ENCODE measurements around the gene WBP2. TPM values are rescaled to one million over a fixed set of nuclear protein-coding genes. Genes with fewer than 3 reads are reported as not detected.
A peak's percentile ranks its signal among the peaks of the same experiment; 100 is the strongest.

WBP2 gene
- total and polyA plus RNA-seq, 10 of the 15 experiments (the other 5 are each of a cell fraction or from before 2014, with no cell fraction given) = 1.5 to 57.3 (median 27.5) TPM

DNA sequence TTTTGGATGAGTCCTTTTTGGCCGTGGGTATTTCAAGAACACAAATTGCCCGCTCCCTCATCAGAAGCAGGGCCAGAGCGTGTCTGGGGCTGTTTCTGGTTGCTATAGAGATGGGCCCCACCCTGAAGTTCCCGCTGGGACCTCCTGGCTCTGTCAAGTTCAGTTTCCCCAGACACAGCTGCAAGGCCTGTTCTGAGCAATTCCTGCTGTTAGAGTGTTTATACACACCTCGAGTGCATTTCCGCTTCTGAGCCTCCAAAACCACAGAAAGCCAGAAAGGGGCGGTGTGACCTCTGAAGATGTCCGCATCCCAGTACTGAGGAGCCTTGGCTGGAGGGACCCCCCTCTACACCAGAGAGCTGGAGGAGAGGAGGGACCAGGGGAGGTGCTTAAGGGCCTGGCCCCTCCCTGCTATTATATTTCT, 9.3 kb upstream of the WBP2 start (continued):
- peak; percentile 52 for TF ChIP-seq CREM (IDR thresholded peaks at IDR 0.05; ENCODE audit: low read depth)
- TF ChIP-seq TCF7 (IDR thresholded peaks at IDR 0.05; ENCODE audit: borderline replicate concordance) = no peak
- no peak for TF ChIP-seq PAX5 (IDR thresholded peaks at IDR 0.05; ENCODE audit: borderline replicate concordance, low read depth, low read length)
- TF ChIP-seq TCF12 (IDR thresholded peaks at IDR 0.05; ENCODE audit: low read depth, low read length) = peak; percentile 93
- TF ChIP-seq, protein P1, sequence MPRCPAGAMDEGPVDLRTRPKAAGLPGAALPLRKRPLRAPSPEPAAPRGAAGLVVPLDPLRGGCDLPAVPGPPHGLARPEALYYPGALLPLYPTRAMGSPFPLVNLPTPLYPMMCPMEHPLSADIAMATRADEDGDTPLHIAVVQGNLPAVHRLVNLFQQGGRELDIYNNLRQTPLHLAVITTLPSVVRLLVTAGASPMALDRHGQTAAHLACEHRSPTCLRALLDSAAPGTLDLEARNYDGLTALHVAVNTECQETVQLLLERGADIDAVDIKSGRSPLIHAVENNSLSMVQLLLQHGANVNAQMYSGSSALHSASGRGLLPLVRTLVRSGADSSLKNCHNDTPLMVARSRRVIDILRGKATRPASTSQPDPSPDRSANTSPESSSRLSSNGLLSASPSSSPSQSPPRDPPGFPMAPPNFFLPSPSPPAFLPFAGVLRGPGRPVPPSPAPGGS (IDR thresholded peaks at IDR 0.05; ENCODE audit: borderline replicate concordance, insufficient read depth, low read depth, low read length, poor library complexity, severe bottlenecking) = no peak
- TF ChIP-seq, protein P2, sequence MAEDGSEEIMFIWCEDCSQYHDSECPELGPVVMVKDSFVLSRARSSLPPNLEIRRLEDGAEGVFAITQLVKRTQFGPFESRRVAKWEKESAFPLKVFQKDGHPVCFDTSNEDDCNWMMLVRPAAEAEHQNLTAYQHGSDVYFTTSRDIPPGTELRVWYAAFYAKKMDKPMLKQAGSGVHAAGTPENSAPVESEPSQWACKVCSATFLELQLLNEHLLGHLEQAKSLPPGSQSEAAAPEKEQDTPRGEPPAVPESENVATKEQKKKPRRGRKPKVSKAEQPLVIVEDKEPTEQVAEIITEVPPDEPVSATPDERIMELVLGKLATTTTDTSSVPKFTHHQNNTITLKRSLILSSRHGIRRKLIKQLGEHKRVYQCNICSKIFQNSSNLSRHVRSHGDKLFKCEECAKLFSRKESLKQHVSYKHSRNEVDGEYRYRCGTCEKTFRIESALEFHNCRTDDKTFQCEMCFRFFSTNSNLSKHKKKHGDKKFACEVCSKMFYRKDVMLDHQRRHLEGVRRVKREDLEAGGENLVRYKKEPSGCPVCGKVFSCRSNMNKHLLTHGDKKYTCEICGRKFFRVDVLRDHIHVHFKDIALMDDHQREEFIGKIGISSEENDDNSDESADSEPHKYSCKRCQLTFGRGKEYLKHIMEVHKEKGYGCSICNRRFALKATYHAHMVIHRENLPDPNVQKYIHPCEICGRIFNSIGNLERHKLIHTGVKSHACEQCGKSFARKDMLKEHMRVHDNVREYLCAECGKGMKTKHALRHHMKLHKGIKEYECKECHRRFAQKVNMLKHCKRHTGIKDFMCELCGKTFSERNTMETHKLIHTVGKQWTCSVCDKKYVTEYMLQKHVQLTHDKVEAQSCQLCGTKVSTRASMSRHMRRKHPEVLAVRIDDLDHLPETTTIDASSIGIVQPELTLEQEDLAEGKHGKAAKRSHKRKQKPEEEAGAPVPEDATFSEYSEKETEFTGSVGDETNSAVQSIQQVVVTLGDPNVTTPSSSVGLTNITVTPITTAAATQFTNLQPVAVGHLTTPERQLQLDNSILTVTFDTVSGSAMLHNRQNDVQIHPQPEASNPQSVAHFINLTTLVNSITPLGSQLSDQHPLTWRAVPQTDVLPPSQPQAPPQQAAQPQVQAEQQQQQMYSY (CRISPR knock-in tag; IDR thresholded peaks at IDR 0.05) = no peak
- no peak for TF ChIP-seq MYC (IDR thresholded peaks at IDR 0.05; ENCODE audit: insufficient read depth, insufficient read length, insufficient replicate concordance, low read length, severe bottlenecking)
- 0 out of 3 replicates have a peak, but pooled peaks have one; percentile 10 for TF ChIP-seq POU2F2 (IDR thresholded peaks at IDR 0.05; ENCODE audit: borderline replicate concordance, low read depth, low read length)
- no peak for TF ChIP-seq BACH1 (IDR thresholded peaks at IDR 0.05; ENCODE audit: borderline replicate concordance)
- TF ChIP-seq YY1 (IDR thresholded peaks at IDR 0.05; ENCODE audit: low read depth, low read length) = 0 out of 2 replicates have a peak, but pooled peaks have one; percentile 32
- TF ChIP-seq ZNF207 (IDR thresholded peaks at IDR 0.05; ENCODE audit: borderline replicate concordance) = no peak
- TF ChIP-seq MTA2 (IDR thresholded peaks at IDR 0.05; ENCODE audit: low read depth) = no peak
- TF ChIP-seq ZNF217 (IDR thresholded peaks at IDR 0.05) = no peak
- TF ChIP-seq, protein P3, sequence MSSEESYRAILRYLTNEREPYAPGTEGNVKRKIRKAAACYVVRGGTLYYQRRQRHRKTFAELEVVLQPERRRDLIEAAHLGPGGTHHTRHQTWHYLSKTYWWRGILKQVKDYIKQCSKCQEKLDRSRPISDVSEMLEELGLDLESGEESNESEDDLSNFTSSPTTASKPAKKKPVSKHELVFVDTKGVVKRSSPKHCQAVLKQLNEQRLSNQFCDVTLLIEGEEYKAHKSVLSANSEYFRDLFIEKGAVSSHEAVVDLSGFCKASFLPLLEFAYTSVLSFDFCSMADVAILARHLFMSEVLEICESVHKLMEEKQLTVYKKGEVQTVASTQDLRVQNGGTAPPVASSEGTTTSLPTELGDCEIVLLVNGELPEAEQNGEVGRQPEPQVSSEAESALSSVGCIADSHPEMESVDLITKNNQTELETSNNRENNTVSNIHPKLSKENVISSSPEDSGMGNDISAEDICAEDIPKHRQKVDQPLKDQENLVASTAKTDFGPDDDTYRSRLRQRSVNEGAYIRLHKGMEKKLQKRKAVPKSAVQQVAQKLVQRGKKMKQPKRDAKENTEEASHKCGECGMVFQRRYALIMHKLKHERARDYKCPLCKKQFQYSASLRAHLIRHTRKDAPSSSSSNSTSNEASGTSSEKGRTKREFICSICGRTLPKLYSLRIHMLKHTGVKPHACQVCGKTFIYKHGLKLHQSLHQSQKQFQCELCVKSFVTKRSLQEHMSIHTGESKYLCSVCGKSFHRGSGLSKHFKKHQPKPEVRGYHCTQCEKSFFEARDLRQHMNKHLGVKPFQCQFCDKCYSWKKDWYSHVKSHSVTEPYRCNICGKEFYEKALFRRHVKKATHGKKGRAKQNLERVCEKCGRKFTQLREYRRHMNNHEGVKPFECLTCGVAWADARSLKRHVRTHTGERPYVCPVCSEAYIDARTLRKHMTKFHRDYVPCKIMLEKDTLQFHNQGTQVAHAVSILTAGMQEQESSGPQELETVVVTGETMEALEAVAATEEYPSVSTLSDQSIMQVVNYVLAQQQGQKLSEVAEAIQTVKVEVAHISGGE (CRISPR knock-in tag; IDR thresholded peaks at IDR 0.05) = no peak
- TF ChIP-seq, protein P4, sequence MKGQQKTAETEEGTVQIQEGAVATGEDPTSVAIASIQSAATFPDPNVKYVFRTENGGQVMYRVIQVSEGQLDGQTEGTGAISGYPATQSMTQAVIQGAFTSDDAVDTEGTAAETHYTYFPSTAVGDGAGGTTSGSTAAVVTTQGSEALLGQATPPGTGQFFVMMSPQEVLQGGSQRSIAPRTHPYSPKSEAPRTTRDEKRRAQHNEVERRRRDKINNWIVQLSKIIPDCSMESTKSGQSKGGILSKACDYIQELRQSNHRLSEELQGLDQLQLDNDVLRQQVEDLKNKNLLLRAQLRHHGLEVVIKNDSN (IDR thresholded peaks at IDR 0.05; ENCODE audit: borderline replicate concordance, extremely low read length, insufficient read depth, low read depth, low read length) = no peak
- TF ChIP-seq, protein P5, sequence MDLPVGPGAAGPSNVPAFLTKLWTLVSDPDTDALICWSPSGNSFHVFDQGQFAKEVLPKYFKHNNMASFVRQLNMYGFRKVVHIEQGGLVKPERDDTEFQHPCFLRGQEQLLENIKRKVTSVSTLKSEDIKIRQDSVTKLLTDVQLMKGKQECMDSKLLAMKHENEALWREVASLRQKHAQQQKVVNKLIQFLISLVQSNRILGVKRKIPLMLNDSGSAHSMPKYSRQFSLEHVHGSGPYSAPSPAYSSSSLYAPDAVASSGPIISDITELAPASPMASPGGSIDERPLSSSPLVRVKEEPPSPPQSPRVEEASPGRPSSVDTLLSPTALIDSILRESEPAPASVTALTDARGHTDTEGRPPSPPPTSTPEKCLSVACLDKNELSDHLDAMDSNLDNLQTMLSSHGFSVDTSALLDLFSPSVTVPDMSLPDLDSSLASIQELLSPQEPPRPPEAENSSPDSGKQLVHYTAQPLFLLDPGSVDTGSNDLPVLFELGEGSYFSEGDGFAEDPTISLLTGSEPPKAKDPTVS (IDR thresholded peaks at IDR 0.05; ENCODE audit: low read depth, low read length) = no peak
- no peak for TF ChIP-seq YBX1 (IDR thresholded peaks at IDR 0.05)
- no peak for TF ChIP-seq HDAC6 (IDR thresholded peaks at IDR 0.05; ENCODE audit: unreplicated experiment)

Data from GM12878 (cell line).